ENCODE measurements around the gene PLIN5.

The PLIN5 gene

DNA sequence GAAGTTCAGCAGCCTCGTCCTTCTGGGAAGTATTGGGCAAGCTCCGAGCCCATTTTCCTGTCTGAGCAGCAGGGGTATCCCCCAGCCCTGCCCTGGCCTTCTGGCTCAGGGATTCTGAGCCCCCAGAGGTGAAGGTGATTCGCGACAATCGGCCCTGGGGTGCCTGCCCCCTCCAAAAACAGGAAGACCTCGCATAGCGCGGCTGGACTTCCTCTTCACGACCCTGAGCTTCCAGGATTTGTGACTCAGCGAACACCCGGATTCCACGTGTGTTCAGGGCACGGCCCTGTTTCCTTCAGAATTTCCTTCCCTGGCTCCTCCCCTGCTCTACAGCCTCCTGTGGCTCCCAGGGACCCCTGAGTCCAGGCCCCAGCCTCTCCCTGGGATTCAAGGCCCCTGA lies 24.5 kb upstream of the PLIN5 start, which contains the start of gene SEMA6B:
SEMA6B (minus strand) TSS at position 116 of the 400 bp plus-strand sequence. CDS start 1,227 bp downstream, outside the sequence.
- TF ChIP-seq, protein P1, sequence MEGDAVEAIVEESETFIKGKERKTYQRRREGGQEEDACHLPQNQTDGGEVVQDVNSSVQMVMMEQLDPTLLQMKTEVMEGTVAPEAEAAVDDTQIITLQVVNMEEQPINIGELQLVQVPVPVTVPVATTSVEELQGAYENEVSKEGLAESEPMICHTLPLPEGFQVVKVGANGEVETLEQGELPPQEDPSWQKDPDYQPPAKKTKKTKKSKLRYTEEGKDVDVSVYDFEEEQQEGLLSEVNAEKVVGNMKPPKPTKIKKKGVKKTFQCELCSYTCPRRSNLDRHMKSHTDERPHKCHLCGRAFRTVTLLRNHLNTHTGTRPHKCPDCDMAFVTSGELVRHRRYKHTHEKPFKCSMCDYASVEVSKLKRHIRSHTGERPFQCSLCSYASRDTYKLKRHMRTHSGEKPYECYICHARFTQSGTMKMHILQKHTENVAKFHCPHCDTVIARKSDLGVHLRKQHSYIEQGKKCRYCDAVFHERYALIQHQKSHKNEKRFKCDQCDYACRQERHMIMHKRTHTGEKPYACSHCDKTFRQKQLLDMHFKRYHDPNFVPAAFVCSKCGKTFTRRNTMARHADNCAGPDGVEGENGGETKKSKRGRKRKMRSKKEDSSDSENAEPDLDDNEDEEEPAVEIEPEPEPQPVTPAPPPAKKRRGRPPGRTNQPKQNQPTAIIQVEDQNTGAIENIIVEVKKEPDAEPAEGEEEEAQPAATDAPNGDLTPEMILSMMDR (conservative IDR thresholded peaks at IDR 0.05; ENCODE audit: low read depth, low read length): no peak
- no peak within 1 kb of the TSS for H3K4me3 ChIP-seq (ENCODE audit: low read length)
- no peak for DNase-seq (ENCODE audit: low read depth)

DNA sequence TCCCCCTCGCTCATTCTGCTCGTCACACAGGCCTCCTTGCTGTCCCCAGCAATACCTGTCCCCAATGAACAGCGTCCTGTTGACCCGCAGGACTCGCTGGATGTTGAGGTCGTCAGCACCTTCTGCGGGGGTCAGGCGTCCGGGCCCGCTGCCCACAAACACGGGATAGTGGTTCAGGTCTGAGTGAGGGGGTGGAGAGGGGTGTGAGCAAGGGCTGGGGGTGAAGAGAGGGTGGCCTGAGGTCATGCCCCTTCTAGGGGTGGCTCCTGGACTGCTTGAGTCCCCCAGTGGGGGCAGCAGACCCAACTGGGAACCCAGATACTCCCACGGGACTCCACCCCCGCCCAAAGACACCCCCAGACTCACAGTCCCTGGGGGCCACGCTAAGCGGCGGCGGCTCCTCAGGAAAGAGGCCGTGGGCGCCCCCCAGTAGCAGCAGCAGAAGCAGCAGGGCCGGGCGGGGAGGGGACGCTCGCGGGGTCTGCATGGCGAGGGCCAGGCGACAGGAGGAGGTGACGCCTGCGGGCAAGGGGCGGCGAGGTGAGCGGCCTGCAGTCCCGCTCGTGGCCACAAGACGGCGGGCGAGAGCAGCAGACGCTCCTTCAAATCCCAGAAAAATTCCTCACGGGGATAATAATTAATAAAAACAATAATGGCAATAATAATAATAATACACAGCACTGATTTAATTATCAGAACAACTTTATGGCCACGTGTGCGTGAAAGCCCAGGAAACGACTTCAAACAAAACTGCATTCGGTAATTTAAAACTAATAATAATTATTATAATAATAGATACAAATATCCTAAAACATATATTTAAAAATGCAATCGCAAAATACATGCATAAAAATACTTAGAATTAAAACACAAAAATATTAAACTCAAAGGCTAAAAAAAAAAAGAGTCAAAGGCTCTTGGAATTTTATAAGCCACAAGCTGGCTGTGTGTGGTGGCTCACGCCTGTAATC lies 23.2 kb upstream of the PLIN5 start:
- H3K4me3 ChIP-seq (ENCODE audit: low read length): no peak overlapping the region
- no peak for DNase-seq (ENCODE audit: low read depth)
- TF ChIP-seq, protein P1 (conservative IDR thresholded peaks at IDR 0.05; ENCODE audit: low read depth, low read length): peak; percentile 97

DNA sequence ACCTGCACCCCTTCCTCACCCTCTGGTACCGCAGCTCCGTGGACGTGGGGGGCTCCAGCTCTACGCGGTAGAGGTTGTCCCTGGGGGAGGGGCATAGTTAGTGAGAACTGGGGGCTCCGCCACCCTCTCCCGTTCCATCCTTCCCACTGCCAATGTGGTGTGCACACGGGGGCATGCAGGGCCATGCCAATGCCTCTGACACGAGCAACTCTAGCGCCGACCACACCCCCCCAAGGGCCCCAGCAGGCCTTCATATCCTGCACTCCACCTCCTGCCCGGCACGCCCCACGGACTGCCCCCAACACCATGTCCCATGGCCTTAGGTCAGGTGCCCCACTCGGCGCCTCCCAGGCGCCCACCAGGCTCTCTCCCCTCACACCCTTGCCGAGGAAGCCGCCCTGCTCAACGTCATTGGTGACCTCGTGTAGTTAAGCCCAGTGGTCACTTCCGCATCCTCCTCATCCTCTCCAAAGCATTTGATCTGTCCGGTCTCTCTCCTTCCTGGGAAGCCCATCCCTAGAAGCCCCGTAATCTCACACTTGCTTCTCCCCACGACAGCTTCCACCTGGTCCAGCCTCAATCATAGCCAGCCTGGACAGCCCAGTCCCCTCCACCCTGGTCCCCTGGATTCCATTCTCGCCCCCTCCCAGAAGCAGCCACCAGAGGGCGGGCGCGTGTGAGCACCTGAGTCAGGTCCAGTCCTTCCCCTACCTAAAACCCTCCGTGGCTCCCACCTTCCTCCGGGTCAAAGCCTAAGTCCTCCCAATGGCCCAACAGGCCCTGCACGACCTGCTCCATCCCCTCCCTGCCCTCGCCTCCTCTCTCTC lies 22.3 kb upstream of the PLIN5 start:
- H3K4me3 ChIP-seq (ENCODE audit: low read length): no peak overlapping the region
- DNase-seq (ENCODE audit: low read depth): no peak
- TF ChIP-seq, protein P1 (conservative IDR thresholded peaks at IDR 0.05; ENCODE audit: low read depth, low read length): peak; percentile 32

DNA sequence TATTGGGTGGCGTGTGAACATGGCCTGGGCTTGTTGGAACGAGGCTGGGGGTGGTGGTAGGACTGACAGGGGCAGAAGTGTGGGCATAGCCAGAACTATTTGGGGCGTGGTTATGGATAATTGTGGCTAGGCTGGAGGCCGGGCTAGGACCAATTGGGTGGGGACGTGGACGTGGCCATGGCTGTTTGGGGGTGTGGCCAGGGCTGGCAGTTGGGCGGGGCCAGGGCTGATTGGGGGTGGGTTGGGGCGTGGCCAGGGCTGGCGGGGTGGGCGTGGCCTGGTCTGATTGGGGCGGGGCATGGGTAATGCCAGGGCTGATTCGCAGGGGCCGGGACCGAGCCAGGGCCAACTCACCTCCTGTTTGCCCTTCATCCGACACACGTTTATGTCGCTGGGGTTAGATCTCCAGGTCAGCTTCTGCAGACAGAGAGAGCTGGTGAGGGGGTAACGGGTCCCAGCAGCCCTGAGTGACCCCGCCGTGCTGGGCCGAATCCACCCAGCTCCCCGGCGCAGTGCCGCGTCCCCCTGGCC lies 21.6 kb upstream of the PLIN5 start:
- H3K4me3 ChIP-seq (ENCODE audit: low read length): no peak overlapping the region
- TF ChIP-seq, protein P1 (conservative IDR thresholded peaks at IDR 0.05; ENCODE audit: low read depth, low read length): no peak
- DNase-seq (ENCODE audit: low read depth): no peak

DNA sequence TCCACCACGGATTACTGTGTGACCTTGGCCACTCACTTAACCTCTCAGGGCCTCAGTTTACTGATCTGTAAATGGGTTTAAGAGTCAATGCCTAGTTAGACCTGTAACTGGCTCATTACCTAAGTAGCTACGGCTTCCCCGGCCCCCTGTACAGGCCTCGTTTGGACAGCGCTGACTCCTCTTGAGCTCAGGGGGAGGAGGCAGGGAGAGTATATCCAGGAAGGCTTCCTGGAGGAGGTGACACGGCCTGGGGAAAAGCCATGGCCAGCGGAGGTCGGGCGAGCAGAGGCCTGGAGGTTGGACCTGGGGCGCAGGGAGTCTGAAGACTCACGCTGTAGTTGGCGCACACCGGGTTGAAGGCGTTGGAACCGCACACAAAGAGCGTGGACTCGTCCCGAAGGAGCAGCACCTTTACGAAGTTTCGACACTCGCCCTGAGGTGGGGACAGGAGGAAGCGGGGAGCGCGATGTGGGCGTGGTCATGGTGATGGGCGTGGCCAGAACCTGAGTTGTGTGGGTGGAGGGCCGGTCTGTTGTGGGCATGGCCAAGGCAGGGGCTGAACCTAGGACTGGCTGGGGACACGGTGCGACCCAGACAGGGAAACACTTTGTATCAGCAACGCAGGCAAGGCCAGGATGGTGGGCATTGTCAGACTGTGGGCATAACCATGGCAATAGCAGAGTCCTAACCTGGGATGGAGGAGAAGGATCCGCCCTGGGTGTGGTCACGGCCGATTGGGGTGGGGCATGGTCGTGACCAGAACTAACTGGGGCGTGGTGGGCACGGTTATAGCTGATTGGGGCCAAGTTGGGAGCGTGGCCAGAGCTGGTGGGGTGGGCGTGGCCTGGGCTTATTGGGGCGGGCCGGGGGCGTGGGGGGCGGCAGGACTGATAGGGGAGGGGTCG lies 20.9 kb upstream of the PLIN5 start:
- TF ChIP-seq, protein P1 (conservative IDR thresholded peaks at IDR 0.05; ENCODE audit: low read depth, low read length): no peak
- H3K4me3 ChIP-seq (ENCODE audit: low read length): no peak overlapping the region
- no peak for DNase-seq (ENCODE audit: low read depth)

DNA sequence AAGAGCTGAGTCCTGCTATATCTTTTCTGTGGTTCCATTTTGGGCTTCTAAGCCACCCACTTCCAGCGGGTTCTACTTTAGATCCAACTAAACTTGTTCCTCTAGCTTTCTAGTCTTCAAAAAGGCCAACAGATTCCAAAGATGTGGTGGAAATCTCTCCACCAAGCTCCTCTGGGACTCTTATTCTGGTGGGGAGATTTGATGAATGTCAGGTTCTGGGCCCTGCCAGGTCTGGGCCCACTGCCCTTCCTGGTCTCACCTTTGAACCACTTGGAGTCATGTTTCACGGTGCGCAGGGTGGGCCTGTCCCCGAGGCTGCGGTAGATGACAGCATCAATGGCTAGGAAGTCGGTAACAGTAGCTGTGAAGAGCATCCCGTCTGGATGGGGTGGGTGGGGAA lies 19.7 kb upstream of the PLIN5 start:
- TF ChIP-seq, protein P1 (conservative IDR thresholded peaks at IDR 0.05; ENCODE audit: low read depth, low read length): no peak
- no peak for DNase-seq (ENCODE audit: low read depth)
- H3K4me3 ChIP-seq (ENCODE audit: low read length): no peak overlapping the region

All from retinal pigment epithelial cell (primary cell).